ENCODE results near the gene NALF2.

The NALF2 gene

DNA sequence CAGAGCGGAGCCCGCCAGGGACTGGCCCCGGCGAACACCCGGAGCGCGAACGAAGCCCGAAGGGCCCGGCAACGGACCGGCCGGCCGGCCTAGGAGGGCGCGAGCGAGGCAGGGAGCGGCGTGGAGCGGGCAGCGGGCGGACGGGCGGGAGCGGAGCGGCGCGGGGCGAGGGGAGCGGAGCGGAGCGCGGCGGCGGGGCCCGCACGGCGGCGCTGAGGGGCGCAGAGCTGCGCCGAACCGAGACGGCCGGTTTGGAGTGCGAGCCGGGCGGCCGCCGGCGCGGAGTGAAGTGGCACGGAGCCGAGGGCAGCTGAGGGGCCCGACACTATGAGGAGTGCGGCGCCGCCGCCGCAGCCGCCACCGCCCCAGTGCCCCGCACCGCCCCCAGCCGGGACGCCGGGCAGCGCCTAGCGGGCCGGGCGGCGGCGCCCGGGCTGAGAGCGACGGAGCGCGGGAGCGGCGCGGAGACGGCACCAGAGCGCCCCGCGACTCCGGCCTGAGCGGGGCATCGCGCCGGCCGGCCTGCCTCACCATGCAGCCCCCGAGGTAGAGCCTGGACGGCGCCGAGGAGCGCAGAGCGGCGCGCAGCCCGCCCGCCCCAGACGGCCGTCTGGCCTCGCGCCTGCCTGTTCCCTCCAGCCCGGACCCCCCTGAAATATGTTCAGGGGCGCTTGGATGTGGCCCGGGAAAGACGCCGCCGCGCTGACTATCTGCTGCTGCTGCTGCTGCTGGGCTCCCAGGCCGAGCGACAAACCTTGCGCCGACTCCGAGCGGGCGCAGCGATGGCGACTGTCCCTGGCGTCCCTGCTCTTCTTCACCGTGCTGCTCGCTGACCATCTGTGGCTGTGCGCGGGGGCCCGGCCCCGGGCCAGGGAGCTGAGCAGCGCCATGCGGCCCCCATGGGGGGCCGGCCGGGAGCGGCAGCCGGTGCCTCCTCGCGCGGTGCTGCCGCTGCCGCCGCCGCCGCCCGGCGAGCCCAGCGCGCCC, 793 bp downstream of the NALF2 start:
- peaks cover 25% of the 10 kb centered on the region for H3K27me3 ChIP-seq (ENCODE audit: insufficient read depth, low read length)
- H3K4me3 ChIP-seq (ENCODE audit: low read length) = peak overlapping the region; percentile 73
- no peaks in the 10 kb centered on the region; the same call in 1 of the 2 replicates for H3K36me3 ChIP-seq (ENCODE audit: insufficient read depth, low read length)
- no peaks in the 10 kb centered on the region for H3K9me3 ChIP-seq (ENCODE audit: insufficient read depth, low read depth, low read length)
- 0 out of 2 replicates have a peak, but pooled peaks cover 8% of the 10 kb centered on the region for H3K4me1 ChIP-seq (ENCODE audit: insufficient read depth, low read length)
- under 1% methylated on average over 146 of the region's 146 CpGs for WGBS
- no peak overlapping the region; the same call in 1 of the 2 replicates for H3K27ac ChIP-seq (ENCODE audit: low read depth, low read length)
- H3K9ac ChIP-seq (ENCODE audit: low read depth, low read length) = peak overlapping the region; percentile 59

- no peaks in the 10 kb centered on the region for H3K9me3 ChIP-seq (ENCODE audit: insufficient read depth, low read depth, low read length)
- 9% methylated on average over 34 of the region's 36 CpGs for WGBS
- peaks cover 25% of the 10 kb centered on the region for H3K27me3 ChIP-seq (ENCODE audit: insufficient read depth, low read length)
- peak overlapping the region; percentile 73 for H3K4me3 ChIP-seq (ENCODE audit: low read length)
- no peak overlapping the region for H3K27ac ChIP-seq (ENCODE audit: low read depth, low read length)
- H3K4me1 ChIP-seq (ENCODE audit: insufficient read depth, low read length) = 0 out of 2 replicates have a peak, but pooled peaks cover 8% of the 10 kb centered on the region
- 0 out of 2 replicates have a peak overlapping the region, but pooled peaks have one; percentile 26 for H3K9ac ChIP-seq (ENCODE audit: low read depth, low read length)
- no peaks in the 10 kb centered on the region; the same call in 1 of the 2 replicates for H3K36me3 ChIP-seq (ENCODE audit: insufficient read depth, low read length)
These were observed 1.9 kb downstream of the NALF2 start for GRCh38 chrX:69505772-69506616.

- Histone ChIP-seq H3K27ac (ENCODE audit: low read depth, low read length) (no peak overlapping the region), H3K4me3 (ENCODE audit: low read length) (peak overlapping the region; percentile 73), H3K27me3 (ENCODE audit: insufficient read depth, low read length) (peaks cover 25% of the 10 kb centered on the region), H3K4me1 (ENCODE audit: insufficient read depth, low read length) (0 out of 2 replicates have a peak, but pooled peaks cover 8% of the 10 kb centered on the region), H3K36me3 (ENCODE audit: insufficient read depth, low read length) (no peaks in the 10 kb centered on the region; the same call in 1 of the 2 replicates), H3K9me3 (ENCODE audit: insufficient read depth, low read depth, low read length) (no peaks in the 10 kb centered on the region), H3K9ac (ENCODE audit: low read depth, low read length) (no peak overlapping the region)
- WGBS = 70% methylated on average over 14 of the region's 15 CpGs
These were observed 2.7 kb downstream of the NALF2 start for GRCh38 chrX:69506617-69507499.

DNA sequence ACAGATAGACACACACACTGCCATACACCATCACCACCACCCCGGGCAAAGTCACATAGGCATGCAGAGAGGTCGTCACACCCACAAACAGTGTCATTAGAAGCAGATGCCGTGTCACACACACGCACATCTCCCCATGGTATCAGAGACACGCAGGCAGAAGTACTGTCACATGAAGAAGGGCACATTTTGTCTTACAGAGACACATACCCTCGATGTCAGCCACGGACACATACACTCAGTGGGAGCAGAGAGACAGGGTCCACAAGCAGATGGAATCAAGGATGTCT, 3.3 kb downstream of the NALF2 start:
- Histone ChIP-seq H3K27ac (ENCODE audit: low read depth, low read length) (no peak overlapping the region), H3K27me3 (ENCODE audit: insufficient read depth, low read length) (peaks cover 22% of the 10 kb centered on the region), H3K9me3 (ENCODE audit: insufficient read depth, low read depth, low read length) (no peaks in the 10 kb centered on the region), H3K4me3 (ENCODE audit: low read length) (no peak overlapping the region), H3K4me1 (ENCODE audit: insufficient read depth, low read length) (0 out of 2 replicates have a peak, but pooled peaks cover 8% of the 10 kb centered on the region), H3K36me3 (ENCODE audit: insufficient read depth, low read length) (no peaks in the 10 kb centered on the region; the same call in 1 of the 2 replicates), H3K9ac (ENCODE audit: low read depth, low read length) (no peak overlapping the region)
- 92% methylated on average over 7 of the region's 7 CpGs for WGBS

GRCh38 chrX:69508610-69509009, 4.5 kb downstream of the NALF2 start:
- 94% methylated on average over 5 of the region's 5 CpGs for WGBS
- H3K9me3 ChIP-seq (ENCODE audit: insufficient read depth, low read depth, low read length) = no peaks in the 10 kb centered on the region

GRCh38 chrX:69510137-69510715, 6.1 kb downstream of the NALF2 start:
- whole genome bisulfite sequencing = 94% methylated on average over 2 of the region's 6 CpGs
- Histone ChIP-seq H3K27me3 (ENCODE audit: insufficient read depth, low read length) (peaks cover 16% of the 10 kb centered on the region), H3K9ac (ENCODE audit: low read depth, low read length) (no peak overlapping the region), H3K4me3 (ENCODE audit: low read length) (no peak overlapping the region), H3K27ac (ENCODE audit: low read depth, low read length) (no peak overlapping the region), H3K9me3 (ENCODE audit: insufficient read depth, low read depth, low read length) (no peaks in the 10 kb centered on the region), H3K4me1 (ENCODE audit: insufficient read depth, low read length) (0 out of 2 replicates have a peak, but pooled peaks cover 4% of the 10 kb centered on the region), H3K36me3 (ENCODE audit: insufficient read depth, low read length) (peaks cover 6% of the 10 kb centered on the region; the same call in 1 of the 2 replicates)

More at GRCh38 chrX:69508610-69509009, 4.5 kb downstream of the NALF2 start:
- Histone ChIP-seq H3K27ac (ENCODE audit: low read depth, low read length) (no peak overlapping the region), H3K4me1 (ENCODE audit: insufficient read depth, low read length) (0 out of 2 replicates have a peak, but pooled peaks cover 4% of the 10 kb centered on the region), H3K9ac (ENCODE audit: low read depth, low read length) (no peak overlapping the region), H3K27me3 (ENCODE audit: insufficient read depth, low read length) (peaks cover 19% of the 10 kb centered on the region), H3K4me3 (ENCODE audit: low read length) (no peak overlapping the region), H3K36me3 (ENCODE audit: insufficient read depth, low read length) (no peaks in the 10 kb centered on the region; the same call in 1 of the 2 replicates)

DNA sequence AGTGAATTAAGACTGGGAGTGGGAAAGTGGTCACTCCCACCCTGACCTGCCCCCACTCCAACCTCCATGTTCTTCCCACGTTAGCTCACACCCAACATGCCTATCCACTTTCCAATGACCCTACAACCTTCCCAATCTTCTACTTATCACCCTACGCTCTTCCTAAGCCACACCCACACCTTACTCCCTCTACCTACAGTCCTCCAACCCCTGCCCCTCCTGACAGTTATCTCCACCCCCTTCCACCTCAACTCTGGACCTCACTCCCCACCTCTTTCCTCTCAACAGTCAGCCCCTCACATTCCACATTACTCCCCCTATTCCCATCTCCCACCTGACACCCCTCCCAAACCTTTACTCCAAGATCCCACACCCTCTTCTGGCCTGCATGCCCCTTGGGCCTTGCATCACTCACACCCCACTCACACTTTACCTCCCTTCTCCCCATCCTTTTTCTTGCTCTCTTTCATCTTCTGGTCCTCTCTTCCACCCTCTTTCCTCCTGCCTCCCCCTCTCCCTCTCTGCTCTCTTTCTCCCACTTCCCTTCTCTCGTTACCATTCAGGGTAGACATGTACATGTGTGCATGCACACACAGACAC, 6.9 kb downstream of the NALF2 start:
- Histone ChIP-seq H3K27me3 (ENCODE audit: insufficient read depth, low read length) (peaks cover 10% of the 10 kb centered on the region), H3K9me3 (ENCODE audit: insufficient read depth, low read depth, low read length) (no peaks in the 10 kb centered on the region), H3K4me3 (ENCODE audit: low read length) (no peak overlapping the region), H3K4me1 (ENCODE audit: insufficient read depth, low read length) (0 out of 2 replicates have a peak, but pooled peaks cover 4% of the 10 kb centered on the region), H3K9ac (ENCODE audit: low read depth, low read length) (no peak overlapping the region), H3K36me3 (ENCODE audit: insufficient read depth, low read length) (peaks cover 6% of the 10 kb centered on the region; the same call in 1 of the 2 replicates), H3K27ac (ENCODE audit: low read depth, low read length) (no peak overlapping the region)
- WGBS = 88% methylated on average over 3 of the region's 3 CpGs

DNA sequence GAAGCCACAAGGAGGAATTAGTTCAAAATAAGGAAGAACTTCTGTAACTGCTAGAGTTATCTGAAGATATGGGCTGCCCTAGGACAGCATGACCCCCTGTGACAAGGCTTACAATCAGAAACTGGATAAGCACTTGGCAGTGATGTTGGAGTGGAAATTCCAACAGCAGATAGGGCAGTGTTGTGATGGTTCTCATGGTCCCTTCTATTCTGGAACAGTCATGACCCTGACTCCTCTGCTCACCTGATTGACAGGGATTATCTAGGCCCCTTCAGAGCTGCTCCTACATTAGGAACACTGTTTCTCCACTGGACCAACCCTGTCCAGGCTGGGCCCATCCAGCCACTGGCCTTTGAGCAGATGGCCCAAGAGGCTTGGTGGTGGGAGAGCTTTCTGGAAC, 17.9 kb downstream of the NALF2 start:
- no peak overlapping the region for H3K27ac ChIP-seq (ENCODE audit: low read depth, low read length)
- no peaks in the 10 kb centered on the region for H3K4me1 ChIP-seq (ENCODE audit: insufficient read depth, low read length)
- no peaks in the 10 kb centered on the region for H3K9me3 ChIP-seq (ENCODE audit: insufficient read depth, low read depth, low read length)
- no peak overlapping the region for H3K9ac ChIP-seq (ENCODE audit: low read depth, low read length)
- no peaks in the 10 kb centered on the region for H3K36me3 ChIP-seq (ENCODE audit: insufficient read depth, low read length)
- no peaks in the 10 kb centered on the region for H3K27me3 ChIP-seq (ENCODE audit: insufficient read depth, low read length)
- H3K4me3 ChIP-seq (ENCODE audit: low read length) = no peak overlapping the region

DNA sequence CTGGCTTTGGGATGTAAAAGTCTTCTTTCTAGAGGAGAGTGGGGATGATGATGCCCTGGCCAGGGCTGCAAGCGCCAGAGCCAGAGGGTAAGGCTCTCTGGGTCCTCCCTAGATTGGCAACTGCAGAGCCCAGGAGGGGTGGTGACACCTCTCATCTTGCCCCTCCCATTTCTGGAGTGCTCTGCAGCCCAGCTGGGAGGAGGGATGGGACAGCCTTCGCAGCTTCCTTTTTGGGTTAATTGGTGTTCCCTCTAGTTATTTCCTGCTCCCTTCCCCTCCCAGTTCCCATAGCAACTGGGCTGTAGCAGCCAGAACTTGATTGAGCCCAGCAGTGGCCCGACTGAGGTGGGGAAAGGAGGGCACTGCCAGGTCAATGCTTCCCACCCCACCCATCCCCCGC, 19.2 kb downstream of the NALF2 start:
- Histone ChIP-seq H3K4me3 (ENCODE audit: low read length) (no peak overlapping the region), H3K36me3 (ENCODE audit: insufficient read depth, low read length) (no peaks in the 10 kb centered on the region), H3K9me3 (ENCODE audit: insufficient read depth, low read depth, low read length) (no peaks in the 10 kb centered on the region), H3K9ac (ENCODE audit: low read depth, low read length) (no peak overlapping the region), H3K27me3 (ENCODE audit: insufficient read depth, low read length) (no peaks in the 10 kb centered on the region), H3K4me1 (ENCODE audit: insufficient read depth, low read length) (no peaks in the 10 kb centered on the region), H3K27ac (ENCODE audit: low read depth, low read length) (no peak overlapping the region)
- 90% methylated on average over 2 of the region's 4 CpGs for WGBS

Data from HUES64 (cell line).